T-helper 1 cell treated with Interleukin-12 subunit alpha and Interleukin-12 subunit beta and Interleukin-4 antibody, amounts not matched to agents 30 ng/mL and 1 ng/mL, for 36 hours (primary cell): Measurements from ENCODE around the gene CUBN. TPM values are rescaled to one million over a fixed set of nuclear protein-coding genes. Genes with fewer than 3 reads are reported as not detected.

Source experiments
- intact Hi-C: fragments of 100-400 bp; cut with micrococcal nuclease; formaldehyde crosslinking; loops from one replicate; pipeline ENCODE4 v1.15.1; 2024
- total RNA-seq: library from RNA; stranded (reverse); gene quantifications from 2 replicates; pipeline ENCODE4 v1.2.3, GENCODE V29; 2022

CUBN gene
- total RNA-seq, 1 donor from 2014 or later: 1.4 TPM

GRCh38 chr10:17041626-17042520 is 87.7 kb downstream of the CUBN start:
- intact Hi-C loops: no loop called here

GRCh38 chr10:17038627-17039026 is 91.0 kb downstream of the CUBN start:
- intact Hi-C loops: no loop called here

- intact Hi-C loops: no loop called here
These were observed 91.7 kb downstream of the CUBN start for GRCh38 chr10:17037910-17038309.

- intact Hi-C loops: no loop called here
These were observed 94.2 kb downstream of the CUBN start for GRCh38 chr10:17035446-17035845.

DNA sequence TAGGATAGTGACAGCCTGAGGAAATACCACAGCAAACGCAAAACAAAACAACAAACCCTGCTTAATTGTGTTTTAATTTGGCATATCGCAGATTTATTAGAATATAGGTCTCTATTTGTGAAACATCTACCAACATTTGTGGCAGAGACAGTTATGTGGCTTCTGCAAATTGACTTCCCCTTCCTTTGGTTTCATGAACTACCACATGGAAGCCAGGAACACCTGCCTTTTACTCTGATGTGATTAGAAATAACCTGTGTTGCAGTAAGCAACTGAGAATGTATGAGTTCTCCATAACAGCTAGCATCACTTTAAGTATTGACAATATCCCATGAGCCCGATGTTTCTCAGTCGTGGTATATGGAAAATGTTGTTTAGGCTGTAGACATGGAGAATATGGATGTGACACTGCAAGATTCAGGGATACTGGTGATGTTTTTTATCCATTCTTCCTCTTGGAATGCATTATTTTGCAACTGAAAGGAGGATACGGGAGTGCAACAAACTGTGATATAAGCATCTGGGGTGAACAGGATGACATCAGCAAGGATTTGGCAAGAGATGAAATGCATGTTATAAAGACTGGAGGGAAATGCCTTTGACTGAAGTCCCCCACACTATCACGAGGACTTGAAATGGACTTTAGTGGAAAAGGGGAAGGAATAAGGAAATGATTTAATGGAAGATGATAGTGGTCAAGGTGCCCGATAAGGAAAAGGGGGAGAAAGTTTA is 95.9 kb downstream of the CUBN start:
- intact Hi-C loops: no loop called here

DNA sequence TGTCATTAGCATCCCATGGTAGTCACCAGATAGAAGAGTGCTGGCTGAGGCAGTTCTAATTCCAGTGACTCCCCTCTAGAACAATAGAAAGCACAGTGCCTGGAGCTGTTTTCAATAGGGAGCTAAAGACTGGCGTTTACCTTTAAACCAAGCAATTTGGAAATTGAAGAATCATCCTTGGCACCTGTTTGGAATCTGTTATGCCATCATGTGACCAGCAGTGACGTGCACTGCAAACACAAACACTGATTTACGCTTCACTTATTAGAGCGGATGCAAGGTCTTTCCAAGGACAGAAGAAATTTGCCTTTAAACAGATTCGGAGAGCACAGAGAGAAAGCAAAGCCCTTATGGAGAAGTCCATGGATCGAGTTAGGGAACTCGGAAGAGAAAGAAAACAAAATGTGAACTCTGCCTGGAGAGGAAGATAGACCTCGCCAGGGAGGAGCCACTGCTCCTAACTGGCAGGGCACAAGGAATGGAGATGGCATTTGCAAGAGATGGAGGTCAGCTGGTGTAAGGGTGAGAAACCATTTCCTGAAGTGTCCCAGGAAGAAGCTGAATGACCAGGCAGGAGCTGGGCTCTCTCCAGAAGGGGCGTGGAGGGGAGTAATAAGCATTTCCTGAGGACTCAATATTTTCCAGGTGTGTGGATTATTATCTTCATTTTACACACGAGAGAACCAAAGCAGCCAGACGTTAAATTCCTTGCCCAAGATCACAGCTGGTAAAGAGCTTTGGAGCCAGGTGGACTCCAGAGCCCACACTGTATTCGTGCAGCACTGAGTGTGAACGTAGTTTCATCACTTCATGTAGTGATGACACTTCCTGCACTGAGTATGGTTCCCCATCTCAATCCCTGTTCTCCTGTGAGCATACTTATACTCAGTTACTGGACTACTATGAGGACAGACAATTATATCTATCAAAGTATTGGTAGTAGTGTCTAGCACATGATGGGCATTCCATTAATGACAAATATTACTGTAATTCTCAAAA is 97.7 kb downstream of the CUBN start:
- intact Hi-C loops: no loop called here

DNA sequence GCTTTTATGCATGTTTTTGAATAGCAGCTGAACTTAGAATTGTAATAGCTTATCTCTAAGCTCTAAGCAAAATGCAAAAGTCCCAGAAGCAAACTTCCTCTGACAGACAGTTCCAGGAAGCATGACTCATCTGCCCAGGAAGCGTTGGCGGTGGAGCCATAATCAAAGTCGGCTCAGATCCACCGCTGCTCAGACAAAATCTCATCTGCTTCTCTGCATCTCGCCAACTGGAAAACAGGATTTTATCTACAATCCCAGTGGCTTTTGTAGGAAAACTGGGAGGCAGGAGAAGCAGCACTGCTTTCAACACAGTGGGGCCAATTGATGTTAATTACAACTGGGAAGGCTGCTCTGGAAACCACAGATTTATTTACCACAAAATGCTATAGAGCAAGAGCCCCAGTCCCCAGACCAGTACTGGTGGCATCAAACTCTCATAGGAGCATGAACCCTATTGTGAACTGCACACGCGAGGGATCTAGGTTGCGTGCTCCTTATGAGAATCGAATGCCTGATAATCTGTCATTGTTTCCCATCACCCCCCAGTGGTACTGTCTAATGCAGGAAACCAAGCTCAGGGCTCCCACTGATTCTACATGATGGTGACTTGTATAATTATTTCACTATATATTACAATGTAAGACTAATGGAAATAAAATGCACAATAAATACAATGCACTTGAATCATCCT is 99.9 kb downstream of the CUBN start:
- intact Hi-C loops: loop anchor here (1.0 to 10.0 kb wide), 11 partner anchors 115 to 1865 kb away; partner anchors contain the start of genes NMT2, NSUN6, ST8SIA6 and TRDMT1

DNA sequence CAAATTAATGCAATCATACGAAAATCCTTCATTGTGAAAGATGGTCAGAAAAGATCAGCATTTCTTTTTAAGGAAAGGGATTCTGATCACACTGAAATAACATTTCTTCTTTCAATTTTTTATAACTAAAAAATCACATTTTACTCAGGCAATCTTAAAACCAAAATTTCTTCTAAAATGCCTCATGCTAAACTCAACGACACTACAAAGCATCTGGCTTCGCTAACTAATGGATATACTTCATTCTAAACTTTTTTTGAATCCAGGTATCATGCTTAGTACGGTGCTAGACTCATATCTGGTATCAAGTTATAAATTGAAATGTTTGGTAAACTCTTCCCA is 100.4 kb downstream of the CUBN start:
- intact Hi-C loops: loop anchor here (1.0 to 10.0 kb wide), 11 partner anchors 116 to 1864 kb away; partner anchors contain the start of genes NMT2, NSUN6, ST8SIA6 and TRDMT1

GRCh38 chr10:17028798-17029197 is 100.8 kb downstream of the CUBN start:
- intact Hi-C loops: loop anchor here (1.0 to 10.0 kb wide), 11 partner anchors 116 to 1864 kb away; partner anchors contain the start of genes NMT2, NSUN6, ST8SIA6 and TRDMT1

DNA sequence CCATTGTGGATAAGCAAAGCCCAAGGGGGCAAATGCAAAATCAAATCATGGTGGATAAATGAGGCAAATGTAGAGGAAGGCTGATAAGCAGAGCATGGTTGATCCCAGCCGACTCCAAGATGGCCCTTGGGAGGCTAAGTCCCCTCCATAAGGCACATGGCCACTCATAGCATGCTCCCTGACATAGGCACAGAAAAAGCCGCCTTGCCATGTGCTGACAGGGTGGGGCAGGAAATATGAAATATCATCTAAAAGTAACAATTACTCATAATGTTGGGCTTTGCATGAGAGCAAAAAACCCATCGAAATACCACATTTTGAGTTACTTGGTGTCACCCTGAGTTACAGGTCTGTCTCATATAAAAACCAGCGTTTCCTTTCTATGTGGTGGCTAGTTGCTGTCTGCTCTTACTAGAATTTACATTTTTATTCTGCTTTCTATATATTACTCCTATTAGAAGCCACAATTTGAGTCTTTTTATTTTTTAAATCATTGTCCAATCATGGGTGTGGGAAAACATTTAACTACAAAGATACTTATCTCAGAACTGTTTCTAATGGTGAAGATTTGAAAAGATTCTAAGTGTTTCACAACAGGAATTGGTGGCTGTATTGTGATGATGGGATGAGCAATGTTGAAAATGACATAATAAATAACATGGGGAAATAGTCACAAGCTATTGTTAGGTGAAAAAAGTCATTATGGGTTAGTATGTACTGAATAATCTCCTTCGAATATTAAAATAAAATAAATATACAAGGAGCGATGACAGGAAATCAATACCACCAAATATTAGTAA is 102.7 kb downstream of the CUBN start:
- intact Hi-C loops: loop anchor here (1.0 to 10.0 kb wide), 7 partner anchors 24 to 1862 kb away; partner anchors contain the start of genes NMT2, NSUN6 and ST8SIA6

DNA sequence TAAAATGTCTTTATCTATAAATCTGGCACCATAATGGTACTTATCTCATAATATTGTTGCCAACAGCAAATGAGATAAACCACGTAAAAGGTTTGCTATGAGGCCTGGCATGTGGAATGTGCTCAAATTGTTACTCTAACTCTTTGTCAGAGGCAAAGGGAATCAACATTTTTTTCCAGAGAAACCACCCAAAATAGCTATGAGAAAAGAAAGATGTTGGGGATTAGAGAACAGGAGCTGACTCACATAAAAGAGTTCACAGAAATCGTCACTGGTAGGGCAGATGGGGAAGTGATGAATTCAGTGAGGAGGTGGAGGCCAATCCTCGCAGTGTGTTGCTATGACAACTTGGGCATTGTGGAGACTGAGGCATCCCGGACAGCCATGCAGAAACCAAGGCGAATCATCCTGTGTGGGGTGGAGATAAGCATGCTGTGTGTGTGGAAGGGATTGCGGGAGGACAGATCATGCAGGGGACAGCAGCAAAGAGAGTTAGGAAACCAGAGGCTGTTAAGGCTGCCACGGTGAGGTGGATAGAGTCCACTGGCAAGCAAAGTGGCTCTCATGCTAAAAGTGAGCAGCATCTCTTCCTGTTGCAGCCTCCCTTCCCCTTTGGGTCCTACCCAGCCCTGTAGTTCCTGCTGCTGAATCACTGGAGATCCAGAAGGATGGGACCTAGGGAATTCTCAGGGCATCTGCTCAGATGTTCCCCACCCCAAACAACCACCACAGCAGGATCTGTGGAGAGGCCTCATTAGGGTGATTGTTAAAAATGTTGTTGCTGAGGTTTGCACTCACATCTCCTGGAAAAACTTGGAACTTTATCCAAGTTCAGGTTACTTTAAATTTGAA is 103.9 kb downstream of the CUBN start:
- intact Hi-C loops: loop anchor here (5.0 to 10.0 kb wide), 6 partner anchors 427 to 1861 kb away; partner anchors contain the start of genes NMT2, NSUN6 and ST8SIA6

- intact Hi-C loops: loop anchor here (10.0 kb wide), 2 partner anchors 830 to 1860 kb away; partner anchors contain the start of gene NMT2
These were observed 105.2 kb downstream of the CUBN start for GRCh38 chr10:17024461-17024860.

GRCh38 chr10:17023386-17024298 is 106.0 kb downstream of the CUBN start:
- intact Hi-C loops: loop anchor here (1.0 to 10.0 kb wide), 10 partner anchors 20 to 1859 kb away; partner anchors contain the start of genes NMT2, PTER and RSU1

- intact Hi-C loops: loop anchor here (1.0 to 10.0 kb wide), 10 partner anchors 20 to 1858 kb away; partner anchors contain the start of genes NMT2, PTER and RSU1
These were observed 106.7 kb downstream of the CUBN start for GRCh38 chr10:17022896-17023295.

- intact Hi-C loops: loop anchor here (2.0 to 10.0 kb wide), 5 partner anchors 120 to 1858 kb away; partner anchors contain the start of genes NMT2 and PTER
These were observed 107.2 kb downstream of the CUBN start for GRCh38 chr10:17022466-17022825.

DNA sequence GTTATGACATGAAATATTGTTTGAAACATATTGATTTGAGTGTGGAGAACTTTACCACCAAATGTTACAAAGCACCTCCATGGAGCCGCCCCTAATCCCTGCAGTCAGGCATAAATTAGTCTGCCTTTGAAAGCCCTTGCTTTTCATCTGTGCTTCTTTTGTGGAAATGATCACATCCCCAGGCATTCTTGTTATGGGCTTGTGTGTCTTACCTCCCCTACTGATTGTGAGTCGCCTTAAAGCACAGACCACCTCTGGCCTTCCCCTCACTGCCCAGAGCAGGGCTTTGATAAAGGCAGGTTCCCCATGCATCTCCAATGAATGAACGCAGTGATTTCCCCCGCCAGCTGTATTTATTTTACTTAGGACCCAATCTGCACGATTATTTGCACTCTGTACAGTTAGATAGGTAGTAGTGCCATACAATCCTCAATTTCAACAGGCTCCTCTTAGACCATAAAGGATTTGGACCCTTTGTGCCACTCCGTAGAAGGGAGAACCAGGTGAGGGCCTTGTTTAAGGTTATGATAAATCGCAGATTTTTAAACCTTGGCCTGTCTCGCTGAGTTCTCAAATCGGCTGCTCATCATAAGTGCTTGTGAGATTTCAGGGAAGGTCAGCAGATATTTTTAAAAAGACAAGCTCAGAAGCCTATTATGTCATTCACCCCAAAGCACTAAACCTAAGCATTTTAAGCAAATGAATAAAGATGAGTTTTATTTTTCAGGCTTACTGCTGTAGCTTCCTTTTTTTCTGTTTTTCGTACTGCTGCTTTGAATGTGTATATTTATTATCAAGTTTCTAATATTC is 107.8 kb downstream of the CUBN start:
- intact Hi-C loops: loop anchor here (2.0 to 10.0 kb wide), 5 partner anchors 119 to 1857 kb away; partner anchors contain the start of genes NMT2 and PTER
